ENCODE measurements around the gene ZMYND19.
"Not testable (repeated sequence)": the region's sequence is repeated elsewhere in the genome, so short reads cannot be mapped to it uniquely, and the experiment has no call there.

- TF ChIP-seq CTCF (conservative IDR thresholded peaks at IDR 0.05; ENCODE audit: low read length); EZH2phosphoT487 (IDR thresholded peaks at IDR 0.05; ENCODE audit: borderline replicate concordance): not testable (repeated sequence)
These were observed 21.9 kb downstream of the ZMYND19 start for GRCh38 chr9:137568445-137568844.

All from Loucy (cell line).